T-helper 17 cell (primary cell): ENCODE data around the gene PTPRN2. TPM values are rescaled to one million over a fixed set of nuclear protein-coding genes. Genes with fewer than 3 reads are reported as not detected.
A peak's percentile ranks its signal among the peaks of the same experiment; 100 is the strongest.

Experiments used
- ATAC-seq: fragments of 150-1000 bp; cut with Tn5 transposase; 2 replicates; pipeline ENCODE4 v1.10.0; 2021; ENCODE audit warnings: mild to moderate bottlenecking, moderate library complexity
- DNase-seq, 3 donors: peaks; one replicate each; pipeline versions ENCODE4 v3.0.0 to v3.0.0-alpha.2; 2020 to 2021
- H3K9me3 ChIP-seq: one replicate; pipeline ENCODE4 v1.7.0; 2013; ENCODE audit warnings: low read length, mild to moderate bottlenecking; ENCODE audit not compliant: control insufficient read depth, poor library complexity, severe bottlenecking
- H3K27ac Mint-ChIP-seq: one replicate; pipeline ENCODE4 v1.8.0; 2022; ENCODE audit warnings: mild to moderate bottlenecking, moderate library complexity, mixed read lengths
- H3K27me3 Mint-ChIP-seq: one replicate; pipeline ENCODE4 v1.8.0; 2022; ENCODE audit warnings: mixed read lengths
- H3K36me3 Mint-ChIP-seq: one replicate; pipeline ENCODE4 v1.8.0; 2022; ENCODE audit warnings: low read depth, mixed read lengths
- H3K4me1 Mint-ChIP-seq: one replicate; pipeline ENCODE4 v1.8.0; 2022; ENCODE audit warnings: mild to moderate bottlenecking, mixed read lengths
- H3K4me3 Mint-ChIP-seq: one replicate; pipeline ENCODE4 v1.8.0; 2022; ENCODE audit warnings: mild to moderate bottlenecking, moderate library complexity, mixed read lengths
- total RNA-seq, 4 donors: library from RNA in 2 of 4; stranded (reverse) in 2 of 4; gene quantifications; one replicate each; pipeline ENCODE4 v1.2.3 and lab custom pipeline; 2022 to 2026

The PTPRN2 gene
- total RNA-seq, 2 donors from 2014 or later: 0.42 to 0.57 TPM

- H3K4me1 Mint-ChIP-seq: no peaks in the 10 kb centered on the region
- H3K36me3 Mint-ChIP-seq: no peaks in the 10 kb centered on the region
- no peak for DNase-seq
- peaks cover 19% of the 10 kb centered on the region for H3K27me3 Mint-ChIP-seq
- no peak overlapping the region for H3K27ac Mint-ChIP-seq
- no peak for ATAC-seq
- H3K9me3 ChIP-seq: no peaks in the 10 kb centered on the region
- no peak overlapping the region for H3K4me3 Mint-ChIP-seq
Measured at GRCh38 chr7:158397885-158398284, 189.7 kb downstream of the PTPRN2 start.

- DNase-seq: no peak
- Mint-ChIP-seq H3K4me3 (no peak overlapping the region), H3K27ac (no peak overlapping the region), H3K27me3 (peaks cover 19% of the 10 kb centered on the region), H3K4me1 (no peaks in the 10 kb centered on the region), H3K36me3 (no peaks in the 10 kb centered on the region)
- H3K9me3 ChIP-seq: no peaks in the 10 kb centered on the region
- no peak for ATAC-seq
Measured at GRCh38 chr7:158396982-158397862, 190.4 kb downstream of the PTPRN2 start.

- Mint-ChIP-seq H3K4me1 (no peaks in the 10 kb centered on the region), H3K36me3 (no peaks in the 10 kb centered on the region), H3K27ac (no peak overlapping the region), H3K27me3 (peaks cover 14% of the 10 kb centered on the region), H3K4me3 (no peak overlapping the region)
- no peak for ATAC-seq
- no peaks in the 10 kb centered on the region for H3K9me3 ChIP-seq
- no peak for DNase-seq
Measured at GRCh38 chr7:158396301-158396905, 191.2 kb downstream of the PTPRN2 start.

- ATAC-seq (no peak), DNase-seq (no peak)
- H3K27me3 Mint-ChIP-seq: peaks cover 8% of the 10 kb centered on the region
- H3K4me3 Mint-ChIP-seq: no peak overlapping the region
- H3K27ac Mint-ChIP-seq: no peak overlapping the region
- H3K9me3 ChIP-seq: no peaks in the 10 kb centered on the region
- no peaks in the 10 kb centered on the region for H3K4me1 Mint-ChIP-seq
- H3K36me3 Mint-ChIP-seq: no peaks in the 10 kb centered on the region
Measured at GRCh38 chr7:158395780-158396278, 191.8 kb downstream of the PTPRN2 start.

- ATAC-seq (no peak), DNase-seq (no peak)
- Mint-ChIP-seq H3K36me3 (no peaks in the 10 kb centered on the region), H3K27ac (no peak overlapping the region), H3K27me3 (peaks cover 5% of the 10 kb centered on the region), H3K4me3 (no peak overlapping the region), H3K4me1 (no peaks in the 10 kb centered on the region)
- no peaks in the 10 kb centered on the region for H3K9me3 ChIP-seq
Measured at GRCh38 chr7:158395349-158395748, 192.3 kb downstream of the PTPRN2 start.

GRCh38 chr7:158394936-158395335 is 192.7 kb downstream of the PTPRN2 start:
- H3K4me1 Mint-ChIP-seq: no peaks in the 10 kb centered on the region
- ATAC-seq (peak; percentile 58), DNase-seq (peak; percentile 15 to 34 (median 27))
- no peak overlapping the region for H3K4me3 Mint-ChIP-seq
- no peaks in the 10 kb centered on the region for H3K36me3 Mint-ChIP-seq
- H3K27me3 Mint-ChIP-seq: peaks cover 5% of the 10 kb centered on the region
- H3K9me3 ChIP-seq: no peaks in the 10 kb centered on the region
- H3K27ac Mint-ChIP-seq: no peak overlapping the region

DNA sequence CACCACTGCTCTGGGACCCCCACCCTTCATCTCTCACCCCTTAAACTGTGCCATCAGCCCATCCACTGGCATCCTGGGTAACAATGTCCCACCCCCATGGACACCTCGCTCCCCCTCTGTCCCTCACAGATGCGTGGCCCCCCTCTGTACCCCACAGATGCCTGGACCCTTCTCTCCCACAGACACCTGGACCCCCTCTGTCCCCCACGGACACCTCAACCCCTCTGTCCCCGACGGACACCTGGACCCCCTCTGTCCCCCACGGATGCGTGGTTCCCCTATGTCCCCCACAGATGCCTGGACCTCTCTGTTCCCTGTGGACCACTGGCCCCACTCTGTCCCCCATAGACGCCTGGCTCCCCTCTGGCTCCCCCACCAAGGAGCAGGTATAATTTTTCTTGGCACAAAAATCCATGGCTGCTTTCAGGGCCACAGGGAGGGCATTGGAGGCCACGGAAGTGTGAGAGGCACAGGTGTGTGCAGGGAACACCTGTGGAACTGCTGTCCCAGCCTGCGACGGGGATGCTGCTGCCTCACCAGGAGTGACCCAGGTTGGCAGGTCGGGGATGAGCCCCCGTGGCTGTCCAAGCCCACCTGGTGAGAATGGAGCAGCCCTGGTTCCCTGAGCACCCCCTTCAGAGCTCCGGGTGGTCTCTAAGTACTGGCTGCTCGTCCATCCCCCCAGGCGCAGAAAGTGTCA is 193.5 kb downstream of the PTPRN2 start:
- Mint-ChIP-seq H3K27me3 (peaks cover 5% of the 10 kb centered on the region), H3K4me1 (no peaks in the 10 kb centered on the region), H3K4me3 (no peak overlapping the region), H3K27ac (no peak overlapping the region), H3K36me3 (no peaks in the 10 kb centered on the region)
- ATAC-seq (no peak), DNase-seq (no peak)
- no peaks in the 10 kb centered on the region for H3K9me3 ChIP-seq

DNA sequence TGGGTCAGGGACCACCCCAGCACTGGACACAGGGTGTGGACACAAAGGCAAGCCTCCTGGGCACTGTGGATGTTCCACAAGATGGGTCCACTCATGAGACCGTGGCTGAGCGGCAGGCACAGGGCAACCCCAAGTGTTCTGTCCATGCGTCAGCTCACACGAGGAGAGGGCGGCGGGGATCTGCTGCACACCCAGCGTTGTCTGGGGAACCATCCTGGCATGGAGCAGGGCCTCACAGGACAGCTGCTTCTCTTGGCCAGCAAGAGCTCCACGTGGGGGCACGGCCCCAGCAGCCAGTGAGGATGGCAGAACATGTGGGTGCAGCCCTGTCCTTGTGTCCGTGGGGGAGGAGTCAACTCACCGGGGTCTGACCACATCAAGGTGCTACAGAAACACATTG is 195.4 kb downstream of the PTPRN2 start:
- Mint-ChIP-seq H3K36me3 (no peaks in the 10 kb centered on the region), H3K4me1 (no peaks in the 10 kb centered on the region), H3K4me3 (no peak overlapping the region), H3K27ac (no peak overlapping the region), H3K27me3 (peaks cover 17% of the 10 kb centered on the region)
- no peak for ATAC-seq
- DNase-seq: no peak
- H3K9me3 ChIP-seq: no peaks in the 10 kb centered on the region

DNA sequence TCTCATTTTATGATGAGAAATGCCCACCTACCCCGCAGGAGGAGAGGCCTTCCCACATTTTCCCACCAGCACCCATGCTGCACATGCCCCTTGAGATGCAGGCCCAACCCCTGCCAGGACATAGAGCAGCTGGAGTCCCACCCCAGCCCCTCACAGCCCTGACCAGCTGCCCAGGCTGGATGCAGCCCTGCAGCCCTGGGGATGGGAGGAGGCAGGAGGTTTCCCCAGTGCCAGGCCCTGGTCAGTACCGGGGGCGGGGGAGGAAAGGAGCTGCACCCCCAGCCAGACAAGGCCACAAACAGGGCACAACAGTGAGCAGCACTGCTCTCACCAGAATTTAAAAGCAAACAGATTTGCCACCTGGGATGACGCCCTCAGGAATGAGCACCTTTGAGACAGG is 196.1 kb downstream of the PTPRN2 start:
- no peaks in the 10 kb centered on the region for H3K9me3 ChIP-seq
- ATAC-seq (no peak), DNase-seq (no peak)
- no peaks in the 10 kb centered on the region for H3K36me3 Mint-ChIP-seq
- H3K27me3 Mint-ChIP-seq: peaks cover 22% of the 10 kb centered on the region
- H3K27ac Mint-ChIP-seq: no peak overlapping the region
- no peak overlapping the region for H3K4me3 Mint-ChIP-seq
- no peaks in the 10 kb centered on the region for H3K4me1 Mint-ChIP-seq

- DNase-seq: no peak
- no peaks in the 10 kb centered on the region for H3K4me1 Mint-ChIP-seq
- no peak for ATAC-seq
- peak overlapping the region; percentile 15 for H3K4me3 Mint-ChIP-seq
- H3K27ac Mint-ChIP-seq: no peak overlapping the region
- H3K27me3 Mint-ChIP-seq: peaks cover 22% of the 10 kb centered on the region
- no peaks in the 10 kb centered on the region for H3K36me3 Mint-ChIP-seq
- H3K9me3 ChIP-seq: no peaks in the 10 kb centered on the region
Measured at GRCh38 chr7:158391141-158391540, 196.5 kb downstream of the PTPRN2 start.

GRCh38 chr7:158390460-158390859 is 197.2 kb downstream of the PTPRN2 start:
- Mint-ChIP-seq H3K36me3 (no peaks in the 10 kb centered on the region), H3K27ac (no peak overlapping the region), H3K4me3 (no peak overlapping the region), H3K27me3 (peaks cover 22% of the 10 kb centered on the region), H3K4me1 (no peaks in the 10 kb centered on the region)
- ATAC-seq (no peak), DNase-seq (no peak)
- H3K9me3 ChIP-seq: no peaks in the 10 kb centered on the region

- H3K4me1 Mint-ChIP-seq: no peaks in the 10 kb centered on the region
- H3K27me3 Mint-ChIP-seq: peaks cover 27% of the 10 kb centered on the region
- H3K27ac Mint-ChIP-seq: no peak overlapping the region
- ATAC-seq (no peak), DNase-seq (no peak)
- no peak overlapping the region for H3K4me3 Mint-ChIP-seq
- H3K36me3 Mint-ChIP-seq: no peaks in the 10 kb centered on the region
- no peaks in the 10 kb centered on the region for H3K9me3 ChIP-seq
Measured at GRCh38 chr7:158389514-158390425, 197.9 kb downstream of the PTPRN2 start.
